Left renal pelvis (tissue), 4 donors: Measurements from ENCODE around the gene LMOD3. TPM values are rescaled to one million over a fixed set of nuclear protein-coding genes. Genes with fewer than 3 reads are reported as not detected.

Source experiments
- DNase-seq, 4 donors: peaks; one replicate each; pipeline ENCODE4 v3.0.0-alpha.2; 2013; ENCODE audit warnings: low read depth in 4 of 4, low spot score in 3 of 4
- polyA plus RNA-seq, 4 donors: library from polyadenylated mRNA; unstranded; fragments of 120-200 nt; gene quantifications; one replicate each; pipeline ENCODE4 v1.2.1, GENCODE V29; 2013; ENCODE audit not compliant: insufficient read length in 4 of 4

Gene LMOD3
- polyA plus RNA-seq, 4 donors = 0.06 to 0.09 (median 0.07) TPM; not detected in 1

DNA sequence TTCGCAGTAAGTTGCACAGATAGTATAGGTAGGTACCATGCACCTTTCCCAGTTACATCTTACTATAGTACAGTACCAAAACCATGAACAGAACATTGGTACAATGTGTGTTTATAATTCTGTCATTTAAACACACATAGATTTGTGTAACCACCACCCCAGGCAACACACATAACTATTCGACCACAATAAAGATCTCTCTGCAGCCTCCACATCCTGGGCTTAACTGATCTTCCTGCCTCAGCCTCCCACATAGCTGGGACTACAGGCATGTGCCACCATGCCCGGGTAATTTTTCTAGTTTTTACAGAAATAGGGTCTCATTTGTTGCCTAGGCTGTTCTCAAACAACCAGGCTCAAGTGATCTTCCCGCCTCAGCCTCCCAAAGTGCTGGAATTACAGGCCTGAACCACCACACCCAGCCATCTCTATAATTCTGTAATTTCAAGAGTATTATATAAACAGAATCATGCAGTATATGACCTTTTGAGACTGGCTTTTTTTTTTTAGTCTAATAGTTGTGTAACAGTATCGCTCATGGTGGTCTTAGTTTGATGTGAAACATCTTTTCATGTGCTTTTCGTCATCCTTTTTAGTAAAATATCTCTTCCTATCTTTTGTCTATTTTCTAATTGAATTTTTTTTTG is 57.0 kb downstream of the LMOD3 start:
- no peak for DNase-seq

GRCh38 chr3:69063636-69064035 is 58.8 kb downstream of the LMOD3 start:
- DNase-seq = no peak

GRCh38 chr3:69059688-69060087 is 62.7 kb downstream of the LMOD3 start:
- DNase-seq = no peak

DNA sequence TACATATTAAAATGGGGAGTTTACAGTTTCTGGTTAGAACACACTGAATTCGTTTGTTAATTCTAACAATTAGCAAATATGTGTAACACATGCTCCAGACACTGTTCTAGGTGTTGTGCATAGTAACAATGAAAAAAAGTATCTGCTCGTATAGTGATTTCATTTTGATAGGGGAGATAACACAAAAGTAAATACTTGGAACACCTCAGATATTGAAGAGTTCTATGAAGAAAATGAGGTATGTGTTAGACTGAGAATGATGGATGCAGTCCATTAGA is 63.5 kb downstream of the LMOD3 start:
- DNase-seq = no peak

DNA sequence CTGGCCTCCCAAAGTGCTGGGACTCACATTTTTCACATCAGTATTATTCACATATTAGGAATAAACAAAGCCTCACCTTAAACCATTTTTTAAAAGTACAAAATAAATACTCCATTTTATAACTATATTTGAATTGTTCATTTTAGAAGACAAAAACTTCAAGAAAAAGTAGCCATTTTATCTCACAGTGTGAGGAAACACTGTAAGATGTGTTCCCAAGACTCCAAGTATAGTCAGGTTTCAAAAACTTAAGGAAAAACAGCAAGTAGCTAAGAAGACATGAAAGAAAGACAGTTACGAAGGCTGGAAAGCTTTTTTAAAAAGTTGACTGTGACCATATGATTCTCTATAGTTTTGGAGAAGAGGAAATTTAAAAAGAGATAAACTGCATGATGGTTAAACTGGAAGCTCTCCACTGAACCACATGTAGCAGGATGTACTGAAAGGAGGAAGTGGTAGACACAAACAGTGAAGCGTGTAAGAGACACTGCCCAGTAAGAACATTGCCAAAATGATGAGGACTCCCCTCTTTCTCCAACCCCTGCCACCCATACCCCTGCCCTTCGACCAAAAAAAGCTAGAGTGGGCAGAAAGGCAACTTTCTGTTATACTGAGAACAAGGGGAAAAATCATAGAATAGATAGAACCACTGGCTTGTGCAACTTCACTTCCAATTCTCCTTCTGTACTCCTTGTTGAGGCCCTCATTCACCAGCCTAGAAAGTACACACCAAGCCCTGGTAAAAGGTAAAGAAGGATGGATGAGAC is 64.0 kb downstream of the LMOD3 start:
- DNase-seq = no peak

Other genes starting within 250 kb of the LMOD3 start
- gene TAFA4, start 190.0 kb downstream of the LMOD3 start, polyA plus RNA-seq = 1 to 10 TPM in 1 of 4 donors, under 1 TPM in 3; 0.05 to 1.7 (median 0.53) TPM
- gene EOGT, start 108.9 kb downstream of the LMOD3 start, polyA plus RNA-seq = 10 to 100 TPM; 12.0 to 15.4 (median 14.1) TPM
- gene TMF1, start 70.3 kb downstream of the LMOD3 start, polyA plus RNA-seq = 10 to 100 TPM; 37.5 to 51.6 (median 45.9) TPM
- 10 to 100 TPM; 68.4 to 83.2 (median 79.3) TPM for gene UBA3, start 42.2 kb downstream of the LMOD3 start, polyA plus RNA-seq
- gene ARL6IP5, start 37.7 kb downstream of the LMOD3 start, polyA plus RNA-seq = 100 to 1,000 TPM in 1 of 4 donors, 10 to 100 TPM in 3; 89.6 to 119 (median 91.7) TPM